Transverse colon (tissue), 3 donors: Measurements from ENCODE around the gene ZBTB8OS.
A peak's percentile ranks its signal among the peaks of the same experiment; 100 is the strongest.

ENCODE experiments used
- EP300 ChIP-seq: sonication (generic); formaldehyde crosslinking; IDR thresholded peaks from one replicate; pipeline ENCODE4 v1.6.1; 2017; ENCODE audit warnings: antibody characterized with exemption, low read depth
- POLR2A ChIP-seq: fragments of 450-650 bp; IDR thresholded peaks from one replicate; pipeline ENCODE4 v1.6.1; 2016; ENCODE audit warnings: antibody characterized with exemption, mild to moderate bottlenecking, moderate library complexity
- TF ChIP-seq, protein P1 (sequence below), 5 experiments: fragments of 200-600 bp in 3 of 5; fragments of 450-650 bp in 2 of 5; sonication (generic) in 3 of 5; IDR thresholded peaks; 1 replicate in 2 of 5; 2 replicates in 3 of 5; pipeline ENCODE4 v1.5.1; 2016 to 2017; ENCODE audit warnings: antibody characterized with exemption in 5 of 5, inconsistent platforms in 3 of 5, mild to moderate bottlenecking in 2 of 5, moderate library complexity in 1 of 5

DNA sequence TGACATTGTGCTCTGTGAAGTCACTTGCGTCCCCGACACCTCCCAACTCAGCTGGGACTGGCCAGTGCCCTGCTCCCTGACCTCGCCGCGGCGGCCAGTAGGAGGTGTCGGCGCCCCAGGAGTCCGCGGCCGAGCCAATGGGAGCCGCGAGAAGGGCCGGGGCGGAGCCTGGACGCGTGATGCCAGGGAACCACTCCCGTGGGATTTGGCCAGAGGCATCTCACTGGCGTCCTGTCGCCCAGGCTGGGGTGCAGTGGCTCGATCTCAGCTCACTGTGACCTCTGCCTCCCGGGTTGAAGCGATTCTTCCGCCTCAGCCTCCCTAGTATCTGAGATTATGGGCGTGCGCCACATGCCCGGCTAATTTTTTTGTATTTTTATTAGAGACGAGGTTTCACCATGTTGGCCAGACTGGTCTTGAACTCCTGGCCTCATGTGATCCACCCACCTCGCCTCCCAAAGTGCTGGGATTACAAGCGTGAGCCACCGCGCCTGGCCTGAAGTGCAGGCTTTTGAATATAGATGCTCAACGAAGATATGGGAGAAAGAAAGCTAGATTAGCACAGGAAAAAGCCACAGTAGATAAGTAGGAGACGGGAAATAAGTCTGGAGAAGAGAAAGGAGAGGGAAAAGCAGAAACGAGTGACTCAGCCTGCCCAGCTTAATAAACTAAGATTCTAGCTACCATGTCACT is 38.0 kb downstream of the ZBTB8OS start:
- TF ChIP-seq, protein P1, sequence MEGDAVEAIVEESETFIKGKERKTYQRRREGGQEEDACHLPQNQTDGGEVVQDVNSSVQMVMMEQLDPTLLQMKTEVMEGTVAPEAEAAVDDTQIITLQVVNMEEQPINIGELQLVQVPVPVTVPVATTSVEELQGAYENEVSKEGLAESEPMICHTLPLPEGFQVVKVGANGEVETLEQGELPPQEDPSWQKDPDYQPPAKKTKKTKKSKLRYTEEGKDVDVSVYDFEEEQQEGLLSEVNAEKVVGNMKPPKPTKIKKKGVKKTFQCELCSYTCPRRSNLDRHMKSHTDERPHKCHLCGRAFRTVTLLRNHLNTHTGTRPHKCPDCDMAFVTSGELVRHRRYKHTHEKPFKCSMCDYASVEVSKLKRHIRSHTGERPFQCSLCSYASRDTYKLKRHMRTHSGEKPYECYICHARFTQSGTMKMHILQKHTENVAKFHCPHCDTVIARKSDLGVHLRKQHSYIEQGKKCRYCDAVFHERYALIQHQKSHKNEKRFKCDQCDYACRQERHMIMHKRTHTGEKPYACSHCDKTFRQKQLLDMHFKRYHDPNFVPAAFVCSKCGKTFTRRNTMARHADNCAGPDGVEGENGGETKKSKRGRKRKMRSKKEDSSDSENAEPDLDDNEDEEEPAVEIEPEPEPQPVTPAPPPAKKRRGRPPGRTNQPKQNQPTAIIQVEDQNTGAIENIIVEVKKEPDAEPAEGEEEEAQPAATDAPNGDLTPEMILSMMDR (IDR thresholded peaks at IDR 0.05) = peak; percentile 32 to 67 (median 36)
- TF ChIP-seq POLR2A (peak; percentile 62), EP300 (no peak)
